ENCODE results near the gene FOXF2. TPM values are rescaled to one million over a fixed set of nuclear protein-coding genes. Genes with fewer than 3 reads are reported as not detected.

FOXF2 gene
- total and polyA plus RNA-seq, 2 donors (not counting 3 experiments of a cell fraction or from before 2014, with no cell fraction given): not detected

DNA sequence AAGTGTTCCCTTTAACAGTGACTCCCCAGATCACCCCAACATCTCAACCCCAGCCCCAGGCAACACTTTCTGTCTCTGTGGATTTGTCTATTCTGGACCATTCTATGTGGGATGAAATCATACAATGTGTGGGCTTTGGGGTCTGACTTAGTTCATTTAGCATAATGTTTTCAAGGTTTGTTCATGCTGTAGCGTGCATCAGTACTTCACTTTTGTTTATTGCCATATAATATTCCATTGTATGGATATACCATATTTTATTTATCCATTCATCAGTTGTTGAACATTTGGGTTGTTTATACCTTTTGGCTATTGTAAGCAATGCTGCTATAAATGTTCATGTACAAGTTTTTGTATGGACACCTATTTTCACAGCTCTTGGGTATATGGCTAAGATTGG lies 31.0 kb downstream of the FOXF2 start:
- dilution Hi-C loops (cut with MboI; ENCODE audit: extremely low pct_ligation_motif_present, low sequenced_read_pairs): no loop called here
- H3K79me2 ChIP-seq (ENCODE audit: control insufficient read depth, insufficient read depth, low read length): no peaks in the 10 kb centered on the region
- CTCF ChIA-PET: interaction anchor here (4.7 kb wide), 1 partner anchor 16 kb away, joined by 46 read pairs; no protein-coding TSS in a partner anchor
- no peaks in the 10 kb centered on the region for H4K20me1 ChIP-seq (replicated peaks; ENCODE audit: control insufficient read depth, extremely low read depth, insufficient read depth, low read length)
- H3K4me2 ChIP-seq (ENCODE audit: insufficient read depth, low read length): no peak overlapping the region
- intact Hi-C loops (cut with micrococcal nuclease): no loop called here
- H3K4me3 ChIP-seq (replicated peaks in 1 of 3; ENCODE audit: insufficient read depth in 1 of 3, low read depth in 1 of 3, low read length in 3 of 3): no peak overlapping the region
- H3K27ac ChIP-seq (ENCODE audit: insufficient read depth, low read depth, low read length): no peak overlapping the region
- FAIRE-seq (no peak), DNase-seq (ENCODE audit: low read depth, low spot score) (no peak)
- no peaks in the 10 kb centered on the region for H3K9me1 ChIP-seq (replicated peaks; ENCODE audit: control insufficient read depth, extremely low read depth, insufficient read depth, low read length)
- no TSS peak for BruUV-seq (replicated peaks)
- no peak overlapping the region for H2AFZ ChIP-seq (ENCODE audit: low read depth, low read length)
- no peaks in the 10 kb centered on the region for H3K9me3 ChIP-seq (replicated peaks; ENCODE audit: control insufficient read depth, insufficient read depth, low read length)
- no peaks in the 10 kb centered on the region for H3K4me1 ChIP-seq (ENCODE audit: control insufficient read depth, extremely low read depth, insufficient read depth, low read length)
- H3K27me3 ChIP-seq (ENCODE audit: control insufficient read depth in 2 of 2, insufficient read depth in 2 of 2, low read length in 2 of 2): no peaks in the 10 kb centered on the region
- no peak for TF ChIP-seq POLR2A (IDR thresholded peaks at IDR 0.05; ENCODE audit: low read depth, low read length)
- TF ChIP-seq JUN (IDR thresholded peaks at IDR 0.05; ENCODE audit: borderline replicate concordance, insufficient read depth, insufficient read length, low read depth): no peak
- H3K36me3 ChIP-seq (ENCODE audit: control insufficient read depth in 2 of 2, extremely low read depth in 1 of 2, insufficient read depth in 2 of 2, low read length in 2 of 2): no peaks in the 10 kb centered on the region
- H3K9ac ChIP-seq (replicated peaks; ENCODE audit: extremely low read depth, insufficient read depth, low read length): no peak overlapping the region
- POLR2A ChIA-PET: no interaction called here

DNA sequence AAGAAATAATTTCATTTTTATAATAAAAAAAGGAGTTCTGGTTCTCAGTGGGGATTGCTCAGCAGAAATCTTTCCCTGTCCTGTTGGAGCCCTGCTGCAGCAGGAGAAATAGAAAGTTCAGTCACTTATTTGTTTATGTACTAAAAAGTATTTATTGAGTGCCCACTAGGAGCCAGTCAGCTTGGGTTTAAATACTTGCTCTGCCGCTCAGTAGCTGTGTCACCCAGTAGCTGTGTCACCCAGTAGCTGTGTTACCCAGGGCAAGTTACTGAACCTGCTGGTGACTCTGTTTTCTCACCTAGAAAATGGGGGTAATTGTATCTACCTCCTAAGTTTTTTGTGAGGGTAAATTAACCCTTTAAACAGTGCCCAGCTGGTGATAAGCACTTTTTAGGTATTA lies 32.9 kb downstream of the FOXF2 start:
- ChIA-PET POLR2A (no interaction called here), CTCF (interaction anchor here (1.0 to 4.7 kb wide), 3 partner anchors 14 to 829 kb away, joined by 3 to 46 read pairs (median 6); no protein-coding TSS in a partner anchor)
- BruUV-seq (replicated peaks): no TSS peak
- intact Hi-C loops (cut with micrococcal nuclease) (no loop called here), dilution Hi-C loops (cut with MboI; ENCODE audit: extremely low pct_ligation_motif_present, low sequenced_read_pairs) (no loop called here)
- Histone ChIP-seq H3K9me3 (replicated peaks; ENCODE audit: control insufficient read depth, insufficient read depth, low read length) (no peaks in the 10 kb centered on the region), H3K27ac (ENCODE audit: insufficient read depth, low read depth, low read length) (no peak overlapping the region), H3K36me3 (ENCODE audit: control insufficient read depth in 2 of 2, extremely low read depth in 1 of 2, insufficient read depth in 2 of 2, low read length in 2 of 2) (no peaks in the 10 kb centered on the region), H3K9ac (replicated peaks; ENCODE audit: extremely low read depth, insufficient read depth, low read length) (no peak overlapping the region), H4K20me1 (replicated peaks; ENCODE audit: control insufficient read depth, extremely low read depth, insufficient read depth, low read length) (no peaks in the 10 kb centered on the region), H2AFZ (ENCODE audit: low read depth, low read length) (no peak overlapping the region), H3K4me3 (replicated peaks in 1 of 3; ENCODE audit: insufficient read depth in 1 of 3, low read depth in 1 of 3, low read length in 3 of 3) (no peak overlapping the region), H3K4me2 (ENCODE audit: insufficient read depth, low read length) (no peak overlapping the region), H3K4me1 (ENCODE audit: control insufficient read depth, extremely low read depth, insufficient read depth, low read length) (no peaks in the 10 kb centered on the region), H3K9me1 (replicated peaks; ENCODE audit: control insufficient read depth, extremely low read depth, insufficient read depth, low read length) (no peaks in the 10 kb centered on the region), H3K27me3 (ENCODE audit: control insufficient read depth in 2 of 2, insufficient read depth in 2 of 2, low read length in 2 of 2) (no peaks in the 10 kb centered on the region), H3K79me2 (ENCODE audit: control insufficient read depth, insufficient read depth, low read length) (no peaks in the 10 kb centered on the region)
- TF ChIP-seq POLR2AphosphoS5 (IDR thresholded peaks at IDR 0.05; ENCODE audit: insufficient read depth, low read depth, low read length) (no peak), GATA2 (IDR thresholded peaks at IDR 0.05; ENCODE audit: insufficient read depth, insufficient read length, low read depth, low read length) (no peak), EZH2 (IDR thresholded peaks at IDR 0.05; ENCODE audit: borderline replicate concordance, low read depth, low read length, severe bottlenecking) (no peak), FOS (IDR thresholded peaks at IDR 0.05; ENCODE audit: borderline replicate concordance, insufficient read depth, low read length) (no peak), JUN (IDR thresholded peaks at IDR 0.05; ENCODE audit: borderline replicate concordance, insufficient read depth, insufficient read length, low read depth) (no peak), POLR2A (IDR thresholded peaks at IDR 0.05; ENCODE audit: low read depth, low read length) (no peak), MYC (IDR thresholded peaks at IDR 0.05; ENCODE audit: low read depth, low read length) (no peak)
- TF ChIP-seq, protein P1, sequence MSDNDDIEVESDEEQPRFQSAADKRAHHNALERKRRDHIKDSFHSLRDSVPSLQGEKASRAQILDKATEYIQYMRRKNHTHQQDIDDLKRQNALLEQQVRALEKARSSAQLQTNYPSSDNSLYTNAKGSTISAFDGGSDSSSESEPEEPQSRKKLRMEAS (IDR thresholded peaks at IDR 0.05; ENCODE audit: insufficient read depth, insufficient read length): no peak
- TF ChIP-seq, protein P2, sequence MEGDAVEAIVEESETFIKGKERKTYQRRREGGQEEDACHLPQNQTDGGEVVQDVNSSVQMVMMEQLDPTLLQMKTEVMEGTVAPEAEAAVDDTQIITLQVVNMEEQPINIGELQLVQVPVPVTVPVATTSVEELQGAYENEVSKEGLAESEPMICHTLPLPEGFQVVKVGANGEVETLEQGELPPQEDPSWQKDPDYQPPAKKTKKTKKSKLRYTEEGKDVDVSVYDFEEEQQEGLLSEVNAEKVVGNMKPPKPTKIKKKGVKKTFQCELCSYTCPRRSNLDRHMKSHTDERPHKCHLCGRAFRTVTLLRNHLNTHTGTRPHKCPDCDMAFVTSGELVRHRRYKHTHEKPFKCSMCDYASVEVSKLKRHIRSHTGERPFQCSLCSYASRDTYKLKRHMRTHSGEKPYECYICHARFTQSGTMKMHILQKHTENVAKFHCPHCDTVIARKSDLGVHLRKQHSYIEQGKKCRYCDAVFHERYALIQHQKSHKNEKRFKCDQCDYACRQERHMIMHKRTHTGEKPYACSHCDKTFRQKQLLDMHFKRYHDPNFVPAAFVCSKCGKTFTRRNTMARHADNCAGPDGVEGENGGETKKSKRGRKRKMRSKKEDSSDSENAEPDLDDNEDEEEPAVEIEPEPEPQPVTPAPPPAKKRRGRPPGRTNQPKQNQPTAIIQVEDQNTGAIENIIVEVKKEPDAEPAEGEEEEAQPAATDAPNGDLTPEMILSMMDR (IDR thresholded peaks at IDR 0.05; ENCODE audit: extremely low read depth in 1 of 2, insufficient read depth in 1 of 2, low read depth in 1 of 2, low read length in 2 of 2): no peak
- FAIRE-seq: no peak
- no peak for DNase-seq (ENCODE audit: low read depth, low spot score)
